ELR (cell line): Measurements from ENCODE around the gene BCS1L.

Experiments used
- DNase-seq: peaks from one replicate; pipeline ENCODE4 v3.0.0-alpha.2; 2015; ENCODE audit warnings: low read depth

The BCS1L gene

DNA sequence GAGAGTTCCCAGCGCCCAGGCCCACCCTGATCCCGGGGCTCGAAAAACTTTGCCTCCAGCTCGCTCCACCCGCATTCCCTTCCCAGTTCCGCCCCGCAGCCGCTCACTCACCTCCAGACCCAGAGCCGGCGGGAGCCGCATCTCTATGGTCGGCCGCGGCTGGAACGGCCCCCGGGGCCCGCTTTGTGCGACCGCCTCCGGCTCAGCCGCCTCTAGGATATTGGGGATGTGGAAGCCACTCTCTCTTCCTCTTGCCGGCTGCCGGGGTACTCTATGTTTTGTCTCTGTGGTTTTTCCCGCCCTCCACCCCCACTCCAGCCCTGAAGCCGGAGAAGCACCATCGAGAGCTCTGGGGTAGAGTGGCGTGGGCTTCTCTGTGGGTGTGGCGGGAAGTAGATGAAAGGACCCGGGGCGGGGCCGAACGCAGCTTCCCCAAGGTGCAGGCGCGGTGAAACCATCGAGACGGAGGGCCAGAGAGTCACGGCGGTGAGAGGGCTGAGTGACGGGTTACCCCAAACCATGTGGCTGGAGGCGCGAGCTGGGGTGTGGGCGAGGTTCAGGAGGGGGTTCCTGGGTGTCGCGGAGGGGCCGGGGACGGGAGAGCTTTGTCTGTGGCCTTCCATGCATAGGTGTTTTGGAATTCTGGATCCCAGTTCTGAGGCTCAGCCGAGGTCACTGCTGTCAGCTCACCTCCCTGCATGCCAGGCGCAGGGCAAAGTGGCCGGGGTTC lies at the start of gene BCS1L, which contains the start of gene ZNF142:
Gene BCS1L, plus strand, starts transcription at position 426 of the 730 bp plus-strand sequence. CDS start 1,305 bp downstream, outside the sequence.
Gene ZNF142, minus strand, starts transcription at position 366 of the 730 bp plus-strand sequence. CDS start 3,194 bp downstream, outside the sequence.
- peak; percentile 92 for DNase-seq

DNA sequence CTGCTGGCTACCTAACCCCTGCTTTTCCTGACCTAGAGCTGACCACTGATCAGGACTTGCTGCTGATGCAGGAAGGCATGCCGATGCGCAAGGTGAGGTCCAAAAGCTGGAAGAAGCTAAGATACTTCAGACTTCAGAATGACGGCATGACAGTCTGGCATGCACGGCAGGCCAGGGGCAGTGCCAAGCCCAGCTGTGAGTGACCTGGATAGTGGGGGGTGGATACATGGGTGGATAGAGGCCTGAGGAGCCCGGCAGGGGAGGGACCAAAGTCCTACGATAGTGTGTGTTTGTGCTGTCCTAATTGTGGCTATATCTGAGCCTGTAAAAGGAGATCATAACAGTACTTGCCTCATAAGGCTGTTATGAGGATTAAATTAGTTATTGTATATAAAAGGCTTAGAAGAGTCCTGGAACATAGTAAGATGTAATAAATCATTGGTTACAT lies 43.6 kb upstream of the BCS1L start:
- DNase-seq = no peak

GRCh38 chr2:218618102-218618860 lies 41.2 kb upstream of the BCS1L start:
- peak; percentile 26 for DNase-seq

DNA sequence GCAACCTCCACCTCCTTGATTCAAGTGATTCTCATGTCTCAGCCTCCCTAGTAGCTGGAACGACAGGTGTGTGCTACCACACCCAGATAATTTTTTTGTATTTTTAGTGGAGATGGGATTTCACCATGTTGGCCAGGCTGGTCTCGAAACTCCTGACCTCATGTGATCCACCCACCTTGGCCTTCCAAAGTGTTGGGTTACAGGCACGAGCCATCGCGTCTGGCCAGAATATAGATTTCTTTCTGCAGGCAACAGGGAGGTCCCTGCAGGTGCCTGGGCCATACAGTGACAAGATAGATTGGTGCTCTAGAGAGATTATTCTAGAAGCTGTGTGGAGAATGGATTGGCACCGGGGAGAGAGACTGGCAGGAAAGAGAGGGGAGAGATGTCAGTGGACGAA lies 38.5 kb upstream of the BCS1L start:
- no peak for DNase-seq

GRCh38 chr2:218622606-218623365 lies 36.7 kb upstream of the BCS1L start:
- DNase-seq = no peak

- DNase-seq = no peak
Observed at GRCh38 chr2:218623366-218623705, 36.1 kb upstream of the BCS1L start.

GRCh38 chr2:218626369-218626768 lies 33.1 kb upstream of the BCS1L start:
- no peak for DNase-seq

- peak; percentile 31 for DNase-seq
Observed at GRCh38 chr2:218627939-218628338, 31.5 kb upstream of the BCS1L start.

- DNase-seq = peak; percentile 86
Observed at GRCh38 chr2:218631837-218632236, 27.6 kb upstream of the BCS1L start.

GRCh38 chr2:218635719-218636118 lies 23.8 kb upstream of the BCS1L start:
- no peak for DNase-seq

- no peak for DNase-seq
Observed at GRCh38 chr2:218638372-218638771, 21.1 kb upstream of the BCS1L start.

- DNase-seq = no peak
Observed at GRCh38 chr2:218642121-218642656, 17.3 kb upstream of the BCS1L start.

GRCh38 chr2:218642786-218643185 lies 16.7 kb upstream of the BCS1L start:
- DNase-seq = no peak

DNA sequence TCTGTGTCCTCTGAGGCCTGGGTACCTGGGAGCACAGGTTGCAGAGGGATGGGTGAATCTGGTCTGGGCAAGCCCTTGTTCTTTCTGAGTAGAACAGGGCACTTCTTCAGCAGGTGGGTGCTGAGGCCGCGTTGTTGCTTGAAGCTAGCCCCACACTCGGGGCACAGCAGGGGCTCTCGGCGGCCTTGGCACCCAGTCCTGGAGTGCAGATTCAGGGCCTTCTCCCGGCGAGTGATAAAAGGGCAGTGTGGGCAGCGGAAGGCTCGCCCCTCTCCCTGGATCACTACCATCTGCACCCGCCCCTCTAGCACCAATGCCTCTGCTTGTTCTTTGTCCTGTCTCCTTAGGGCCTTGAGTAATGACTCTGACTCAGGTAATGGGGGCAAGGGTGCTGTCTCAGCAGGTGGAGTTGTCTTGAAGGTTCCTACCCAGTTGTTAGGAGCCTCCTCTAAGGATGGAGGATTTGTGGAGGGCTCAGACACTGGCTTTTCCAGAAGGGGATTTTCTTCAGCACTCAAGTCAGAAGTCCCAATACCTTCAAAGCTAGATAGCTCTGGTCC lies 15.7 kb upstream of the BCS1L start:
- DNase-seq = no peak

- DNase-seq = no peak
Observed at GRCh38 chr2:218644721-218645120, 14.8 kb upstream of the BCS1L start.

DNA sequence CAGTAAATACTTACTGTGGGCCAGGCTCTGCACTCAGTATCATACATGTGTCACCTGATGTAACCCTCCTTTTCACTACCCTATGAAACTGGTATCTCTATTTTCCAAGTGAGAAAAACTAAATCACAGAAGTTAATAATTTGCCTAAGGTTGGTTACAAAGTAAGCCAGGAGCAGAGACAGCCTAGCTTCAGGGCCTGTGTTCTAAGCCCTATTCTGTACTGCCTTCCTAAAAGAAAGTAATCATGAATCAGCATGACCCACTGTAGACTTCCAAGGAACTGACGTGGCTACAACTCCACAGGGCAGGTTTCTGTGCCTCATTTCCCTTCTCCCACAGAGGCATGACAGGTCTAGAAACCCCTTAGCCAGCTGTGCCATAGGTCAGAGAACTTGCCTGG lies 14.4 kb upstream of the BCS1L start:
- DNase-seq = peak; percentile 93

GRCh38 chr2:218648088-218648786 lies 11.2 kb upstream of the BCS1L start:
- peak; percentile 75 for DNase-seq

- DNase-seq = no peak
Observed at GRCh38 chr2:218648787-218649100, 10.7 kb upstream of the BCS1L start.

- no peak for DNase-seq
Observed at GRCh38 chr2:218655751-218656150, 3.7 kb upstream of the BCS1L start.

DNA sequence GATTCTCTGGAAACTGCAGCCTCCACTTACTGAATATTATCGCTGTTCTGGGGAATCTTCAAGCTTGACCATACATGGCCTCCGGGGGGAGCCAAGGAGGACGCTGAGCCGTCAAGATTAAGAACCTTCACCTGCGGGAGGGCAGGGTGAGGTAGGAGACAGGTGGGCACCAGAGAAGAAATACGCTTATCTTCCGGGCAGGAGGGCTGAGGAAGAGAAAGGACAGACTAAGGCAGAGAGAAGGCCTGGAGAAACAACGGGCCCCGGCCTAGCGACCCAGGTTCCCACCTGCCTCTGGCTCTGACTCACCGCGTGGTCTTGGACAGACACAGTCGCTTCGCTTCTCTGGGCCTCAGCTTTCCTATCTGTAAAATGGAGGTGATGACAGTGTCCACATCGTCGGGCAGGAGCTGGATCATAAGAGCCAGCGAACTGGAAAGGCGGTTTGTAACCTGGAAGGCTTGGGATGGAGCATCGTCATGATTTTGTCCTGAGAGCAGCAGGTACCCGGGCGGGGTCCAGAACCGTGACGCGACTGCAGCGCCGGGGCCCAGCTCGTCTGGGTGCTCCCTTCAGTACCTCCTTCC lies 719 bp upstream of the BCS1L start:
- DNase-seq = peak; percentile 72

- no peak for DNase-seq
Observed at GRCh38 chr2:218659988-218660358, 490 bp downstream of the BCS1L start.
